NB4 (cell line): ENCODE measurements around the gene MOGAT2.

Experiments
- DNase-seq: peaks from one replicate; pipeline ENCODE4 v3.0.0; 2010; ENCODE audit warnings: low read depth
- H3K4me3 ChIP-seq: one replicate; pipeline ENCODE4 v1.5.1; 2011; ENCODE audit warnings: mild to moderate bottlenecking, low read depth, low read length, moderate library complexity
- MYC ChIP-seq: IDR thresholded peaks from 2 replicates; pipeline ENCODE4 v1.6.1; 2011; ENCODE audit warnings: low read depth, low read length
- POLR2A ChIP-seq: IDR thresholded peaks from 2 replicates; pipeline ENCODE4 v1.6.1; 2011; ENCODE audit warnings: mild to moderate bottlenecking; ENCODE audit not compliant: insufficient read length; ENCODE audit errors: extremely low read depth
- TF ChIP-seq, protein P1 (sequence below): IDR thresholded peaks from 2 replicates; pipeline ENCODE4 v1.6.1; 2011; ENCODE audit warnings: low read depth, low read length
- TF ChIP-seq, protein P2 (sequence below): IDR thresholded peaks from one replicate; pipeline ENCODE4 v1.5.1; 2012; ENCODE audit warnings: low read depth, low read length

The MOGAT2 gene

DNA sequence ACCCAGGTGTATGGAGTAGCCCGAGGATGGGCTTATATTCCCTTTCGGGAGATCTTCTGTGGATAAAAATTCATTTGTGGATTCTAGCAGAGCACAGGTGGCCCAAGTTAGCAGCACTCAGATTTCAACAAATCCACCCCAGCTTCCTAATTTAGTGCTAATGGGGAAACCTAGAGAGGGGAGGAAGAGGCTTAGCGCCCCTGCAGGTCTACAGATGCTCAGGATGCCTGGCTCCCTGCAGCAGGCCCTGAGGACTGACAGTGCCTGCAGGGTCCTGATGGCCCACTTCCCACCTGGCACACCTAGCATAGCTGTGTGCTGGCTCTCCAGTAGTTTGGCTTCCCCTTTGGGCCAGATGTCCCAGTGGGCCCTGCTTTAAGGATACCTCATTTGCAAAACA is 57.4 kb downstream of the MOGAT2 start:
- TF ChIP-seq MYC (no peak), POLR2A (no peak)
- TF ChIP-seq, protein P1, sequence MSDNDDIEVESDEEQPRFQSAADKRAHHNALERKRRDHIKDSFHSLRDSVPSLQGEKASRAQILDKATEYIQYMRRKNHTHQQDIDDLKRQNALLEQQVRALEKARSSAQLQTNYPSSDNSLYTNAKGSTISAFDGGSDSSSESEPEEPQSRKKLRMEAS: no peak
- TF ChIP-seq, protein P2, sequence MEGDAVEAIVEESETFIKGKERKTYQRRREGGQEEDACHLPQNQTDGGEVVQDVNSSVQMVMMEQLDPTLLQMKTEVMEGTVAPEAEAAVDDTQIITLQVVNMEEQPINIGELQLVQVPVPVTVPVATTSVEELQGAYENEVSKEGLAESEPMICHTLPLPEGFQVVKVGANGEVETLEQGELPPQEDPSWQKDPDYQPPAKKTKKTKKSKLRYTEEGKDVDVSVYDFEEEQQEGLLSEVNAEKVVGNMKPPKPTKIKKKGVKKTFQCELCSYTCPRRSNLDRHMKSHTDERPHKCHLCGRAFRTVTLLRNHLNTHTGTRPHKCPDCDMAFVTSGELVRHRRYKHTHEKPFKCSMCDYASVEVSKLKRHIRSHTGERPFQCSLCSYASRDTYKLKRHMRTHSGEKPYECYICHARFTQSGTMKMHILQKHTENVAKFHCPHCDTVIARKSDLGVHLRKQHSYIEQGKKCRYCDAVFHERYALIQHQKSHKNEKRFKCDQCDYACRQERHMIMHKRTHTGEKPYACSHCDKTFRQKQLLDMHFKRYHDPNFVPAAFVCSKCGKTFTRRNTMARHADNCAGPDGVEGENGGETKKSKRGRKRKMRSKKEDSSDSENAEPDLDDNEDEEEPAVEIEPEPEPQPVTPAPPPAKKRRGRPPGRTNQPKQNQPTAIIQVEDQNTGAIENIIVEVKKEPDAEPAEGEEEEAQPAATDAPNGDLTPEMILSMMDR: no peak
- no peak overlapping the region for H3K4me3 ChIP-seq
- no peak for DNase-seq

DNA sequence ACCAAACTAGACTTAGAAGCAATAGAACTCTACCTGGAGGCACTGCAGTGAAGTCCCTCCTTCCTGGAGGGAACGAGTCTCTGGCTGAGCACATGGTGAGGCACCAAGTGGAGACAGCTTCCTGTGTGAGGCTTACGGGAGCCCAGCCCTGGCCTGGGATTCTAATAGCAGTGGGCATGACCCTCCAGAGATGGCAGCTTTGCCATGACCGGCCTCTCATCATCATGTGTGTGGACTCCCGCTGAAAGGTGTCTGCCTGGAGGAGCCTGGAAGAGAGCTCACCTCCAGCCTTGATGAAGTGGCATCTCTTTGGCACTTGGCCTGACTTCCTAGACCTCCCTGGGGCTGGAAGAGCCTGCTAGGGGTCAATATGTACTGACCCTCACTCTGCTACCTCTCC is 58.9 kb downstream of the MOGAT2 start:
- no peak overlapping the region for H3K4me3 ChIP-seq
- no peak for TF ChIP-seq MYC
- TF ChIP-seq, protein P2: no peak
- DNase-seq: no peak

DNA sequence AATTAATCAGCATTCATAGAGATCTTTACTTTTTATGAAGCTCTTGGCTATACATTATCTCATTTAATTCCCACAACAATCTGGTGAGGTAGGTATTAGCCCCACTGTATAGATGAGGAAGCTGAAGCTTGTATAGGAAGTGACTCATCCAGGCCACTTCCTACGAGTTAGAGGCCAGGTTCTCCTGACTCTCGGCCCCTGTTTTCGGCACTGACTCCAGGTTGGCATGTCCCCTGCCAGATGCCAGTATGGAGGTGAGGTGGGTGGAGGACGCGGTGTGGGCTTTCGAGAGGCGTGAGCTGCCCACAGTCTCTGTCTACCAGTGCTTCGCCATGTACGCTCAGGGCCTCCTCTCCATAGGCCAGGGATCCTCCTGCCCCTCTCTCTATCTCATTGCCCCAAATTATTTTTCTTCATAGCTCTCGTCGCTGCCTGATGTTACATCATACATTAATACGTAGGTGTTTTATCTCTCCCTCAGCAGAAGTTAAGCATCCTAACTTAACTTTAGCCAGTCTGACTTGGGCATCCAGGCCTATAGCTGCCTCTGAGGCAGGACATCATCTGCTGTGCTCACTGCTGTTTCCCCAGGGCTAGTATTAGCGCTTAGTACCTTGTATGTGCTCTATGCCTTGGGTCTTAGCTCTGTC is 59.9 kb downstream of the MOGAT2 start:
- H3K4me3 ChIP-seq: no peak overlapping the region
- DNase-seq: peak; percentile 75
- TF ChIP-seq, protein P1: no peak
- TF ChIP-seq POLR2A: no peak
- TF ChIP-seq, protein P2: no peak
- no peak for TF ChIP-seq MYC

DNA sequence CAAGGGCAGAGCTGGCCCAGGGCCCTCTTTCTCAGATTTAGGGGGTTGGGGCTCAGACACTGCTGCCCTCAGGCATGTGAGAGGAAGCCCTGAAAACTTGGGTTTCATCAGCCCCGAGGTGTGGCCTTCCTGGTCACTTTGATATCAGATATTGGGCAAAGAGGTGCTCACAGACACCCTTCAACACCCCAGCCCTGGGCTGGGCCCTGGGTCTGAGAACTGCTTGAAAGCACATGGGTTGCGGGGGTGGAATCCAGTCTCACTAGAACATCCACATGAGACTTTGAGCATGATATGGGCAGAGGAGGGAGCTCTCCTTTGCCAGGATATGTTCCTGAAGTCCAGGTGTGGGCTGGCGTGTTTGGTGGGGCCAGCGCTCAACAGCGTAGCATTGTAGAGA is 61.3 kb downstream of the MOGAT2 start:
- TF ChIP-seq, protein P1: no peak
- H3K4me3 ChIP-seq: no peak overlapping the region
- no peak for DNase-seq

DNA sequence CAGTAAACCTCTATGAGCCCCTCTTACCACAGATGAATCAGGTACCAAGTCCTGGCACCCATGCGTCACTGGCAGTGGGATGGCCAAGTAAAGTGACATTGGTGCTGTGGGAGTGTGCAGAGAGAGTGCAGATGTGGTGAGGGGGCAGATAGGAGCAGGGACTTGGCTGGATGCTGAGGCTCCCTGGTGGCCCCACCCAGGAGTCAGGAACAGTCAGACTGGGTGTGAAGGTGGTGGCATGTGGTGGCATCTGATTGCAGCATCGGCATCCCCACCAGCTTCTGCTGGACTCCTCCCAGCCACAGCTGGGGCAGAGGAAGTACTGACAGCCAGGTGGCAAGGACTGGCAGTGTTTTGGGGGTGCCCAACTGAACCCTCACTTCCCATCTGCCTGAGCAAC is 62.3 kb downstream of the MOGAT2 start:
- no peak for DNase-seq
- TF ChIP-seq, protein P1: no peak
- TF ChIP-seq MYC: no peak
- TF ChIP-seq POLR2A: no peak
- TF ChIP-seq, protein P2: no peak
- H3K4me3 ChIP-seq: no peak overlapping the region

DNA sequence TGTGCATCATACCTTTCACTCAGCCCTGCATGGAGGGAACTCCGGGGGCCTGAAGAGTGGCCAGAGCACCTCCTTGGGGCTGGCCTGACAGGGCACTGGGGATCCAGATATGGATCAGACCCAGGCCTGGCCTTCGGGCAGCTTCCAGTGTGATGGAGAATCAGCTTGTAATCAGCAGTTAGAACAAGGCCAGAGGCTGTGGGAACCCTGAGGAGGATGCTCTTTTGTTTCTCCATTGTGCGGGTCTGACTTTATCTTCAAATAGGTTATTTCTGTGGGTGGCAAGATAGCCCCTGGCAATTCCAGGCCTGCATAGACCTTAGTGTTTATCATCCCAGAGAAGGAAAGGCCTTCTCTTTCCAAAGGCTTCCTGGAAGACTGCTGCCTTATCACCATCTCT is 63.2 kb downstream of the MOGAT2 start:
- DNase-seq: no peak
- H3K4me3 ChIP-seq: no peak overlapping the region
- TF ChIP-seq, protein P2: no peak
- no peak for TF ChIP-seq MYC
- TF ChIP-seq POLR2A: no peak

DNA sequence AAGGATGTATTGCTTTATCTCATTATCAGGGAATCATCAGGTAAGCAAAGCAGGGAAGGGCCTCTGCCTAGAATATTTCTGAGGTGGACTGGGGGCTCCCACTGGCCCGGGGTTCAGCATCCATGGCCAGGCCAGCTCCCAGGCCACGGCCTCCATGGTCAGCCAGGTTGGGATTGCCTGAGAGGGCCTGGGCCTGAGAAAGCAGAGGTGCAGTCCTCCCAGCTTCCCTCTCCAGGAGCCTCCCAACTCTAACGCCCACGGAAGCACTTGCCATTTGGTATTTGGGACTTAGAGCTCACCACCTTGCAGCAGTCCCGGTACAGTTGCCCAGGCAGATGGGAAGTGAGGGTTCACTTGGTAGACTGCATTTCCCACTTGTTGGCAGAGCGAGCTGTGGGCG is 63.7 kb downstream of the MOGAT2 start:
- H3K4me3 ChIP-seq: no peak overlapping the region
- TF ChIP-seq, protein P2: no peak
- TF ChIP-seq MYC (no peak), POLR2A (no peak)
- TF ChIP-seq, protein P1: no peak
- no peak for DNase-seq
